ENCODE data around the gene RHOBTB1. TPM values are rescaled to one million over a fixed set of nuclear protein-coding genes. Genes with fewer than 3 reads are reported as not detected.

RHOBTB1 gene
- total RNA-seq, 2 experiments from 2014 or later = not detected

DNA sequence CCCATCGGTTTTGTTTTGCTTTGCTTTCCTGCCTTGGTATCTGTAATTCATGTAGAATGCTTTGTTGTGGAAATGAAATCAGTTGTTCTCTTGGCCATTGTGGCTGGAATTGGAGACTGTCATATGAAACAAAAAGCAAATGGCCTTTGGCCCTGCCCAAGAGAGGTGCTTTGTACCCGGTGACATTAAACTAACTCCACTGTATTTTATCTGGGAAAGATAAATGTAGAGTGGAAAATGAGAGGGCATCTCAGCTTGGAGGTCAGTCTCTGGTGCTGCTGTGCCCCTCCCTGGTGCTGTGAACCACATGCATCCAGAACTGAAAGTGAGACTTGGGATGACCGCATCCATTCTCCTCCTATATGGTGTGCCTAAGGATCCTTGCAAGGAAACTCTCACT lies 90.3 kb downstream of the RHOBTB1 start:
- POLR2A ChIA-PET = no interaction called here
- Histone ChIP-seq H3K4me3 (ENCODE audit: low read depth, low read length, poor library complexity, severe bottlenecking) (no peak overlapping the region), H4K20me1 (ENCODE audit: insufficient read depth, low read length) (no peaks in the 10 kb centered on the region), H2AFZ (ENCODE audit: low read length) (no peak overlapping the region), H3K4me1 (ENCODE audit: insufficient read depth, low read length, poor library complexity, severe bottlenecking) (no peaks in the 10 kb centered on the region), H3K79me2 (ENCODE audit: insufficient read depth, low read depth, low read length) (no peaks in the 10 kb centered on the region), H3K36me3 (ENCODE audit: insufficient read depth, low read length) (no peaks in the 10 kb centered on the region), H3K9me3 (ENCODE audit: low read length) (no peaks in the 10 kb centered on the region), H3K9me2 (ENCODE audit: insufficient read depth, low read length) (no peaks in the 10 kb centered on the region), H3K27ac (ENCODE audit: low read depth, low read length, poor library complexity, severe bottlenecking) (no peak overlapping the region), H3K4me2 (ENCODE audit: low read length) (no peak overlapping the region)
- intact Hi-C loops (cut with micrococcal nuclease; ENCODE audit: unreplicated experiment) = no loop called here
- CTCF ChIA-PET (ENCODE audit: unreplicated experiment) = no interaction called here
- no peak for TF ChIP-seq EZH2phosphoT487 (IDR thresholded peaks at IDR 0.05; ENCODE audit: borderline replicate concordance, low read depth, low read length)
- TF ChIP-seq, protein P1, sequence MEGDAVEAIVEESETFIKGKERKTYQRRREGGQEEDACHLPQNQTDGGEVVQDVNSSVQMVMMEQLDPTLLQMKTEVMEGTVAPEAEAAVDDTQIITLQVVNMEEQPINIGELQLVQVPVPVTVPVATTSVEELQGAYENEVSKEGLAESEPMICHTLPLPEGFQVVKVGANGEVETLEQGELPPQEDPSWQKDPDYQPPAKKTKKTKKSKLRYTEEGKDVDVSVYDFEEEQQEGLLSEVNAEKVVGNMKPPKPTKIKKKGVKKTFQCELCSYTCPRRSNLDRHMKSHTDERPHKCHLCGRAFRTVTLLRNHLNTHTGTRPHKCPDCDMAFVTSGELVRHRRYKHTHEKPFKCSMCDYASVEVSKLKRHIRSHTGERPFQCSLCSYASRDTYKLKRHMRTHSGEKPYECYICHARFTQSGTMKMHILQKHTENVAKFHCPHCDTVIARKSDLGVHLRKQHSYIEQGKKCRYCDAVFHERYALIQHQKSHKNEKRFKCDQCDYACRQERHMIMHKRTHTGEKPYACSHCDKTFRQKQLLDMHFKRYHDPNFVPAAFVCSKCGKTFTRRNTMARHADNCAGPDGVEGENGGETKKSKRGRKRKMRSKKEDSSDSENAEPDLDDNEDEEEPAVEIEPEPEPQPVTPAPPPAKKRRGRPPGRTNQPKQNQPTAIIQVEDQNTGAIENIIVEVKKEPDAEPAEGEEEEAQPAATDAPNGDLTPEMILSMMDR (conservative IDR thresholded peaks at IDR 0.05; ENCODE audit: low read length) = no peak
- no peak for DNase-seq (ENCODE audit: low spot score)
- BruUV-seq (replicated peaks) = no TSS peak

DNA sequence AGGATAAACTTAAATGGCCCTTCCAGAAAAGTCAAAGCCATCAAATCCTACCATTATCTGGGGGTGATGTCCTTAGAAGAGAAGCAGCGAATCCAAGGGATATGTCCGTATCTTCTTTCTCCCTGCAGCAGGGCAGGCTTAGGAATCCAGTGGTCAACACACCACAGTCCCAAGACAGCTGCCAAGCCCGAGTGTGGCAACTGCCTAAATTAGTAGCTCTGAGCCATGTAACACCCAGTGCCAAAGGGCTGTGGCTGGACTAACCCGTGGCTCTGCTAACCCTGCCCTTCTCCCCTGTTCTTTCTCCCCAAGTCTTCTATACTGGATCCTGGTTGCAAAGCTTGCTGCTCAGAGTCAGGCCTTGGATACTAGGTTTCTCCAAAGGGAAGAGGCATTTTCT lies 90.9 kb downstream of the RHOBTB1 start:
- no peak for DNase-seq (ENCODE audit: low spot score)
- no peak overlapping the region for H3K4me2 ChIP-seq (ENCODE audit: low read length)
- no peaks in the 10 kb centered on the region for H3K9me2 ChIP-seq (ENCODE audit: insufficient read depth, low read length)
- no peaks in the 10 kb centered on the region for H3K36me3 ChIP-seq (ENCODE audit: insufficient read depth, low read length)
- ChIA-PET CTCF (ENCODE audit: unreplicated experiment) (no interaction called here), POLR2A (no interaction called here)
- H3K27ac ChIP-seq (ENCODE audit: low read depth, low read length, poor library complexity, severe bottlenecking) = no peak overlapping the region
- no peak for TF ChIP-seq EZH2phosphoT487 (IDR thresholded peaks at IDR 0.05; ENCODE audit: borderline replicate concordance, low read depth, low read length)
- TF ChIP-seq, protein P1 (conservative IDR thresholded peaks at IDR 0.05; ENCODE audit: low read length) = no peak
- intact Hi-C loops (cut with micrococcal nuclease; ENCODE audit: unreplicated experiment) = no loop called here
- BruUV-seq (replicated peaks) = no TSS peak
- H4K20me1 ChIP-seq (ENCODE audit: insufficient read depth, low read length) = no peaks in the 10 kb centered on the region
- no peaks in the 10 kb centered on the region for H3K9me3 ChIP-seq (ENCODE audit: low read length)
- H3K4me1 ChIP-seq (ENCODE audit: insufficient read depth, low read length, poor library complexity, severe bottlenecking) = no peaks in the 10 kb centered on the region
- no peak overlapping the region for H3K4me3 ChIP-seq (ENCODE audit: low read depth, low read length, poor library complexity, severe bottlenecking)
- H2AFZ ChIP-seq (ENCODE audit: low read length) = no peak overlapping the region
- H3K79me2 ChIP-seq (ENCODE audit: insufficient read depth, low read depth, low read length) = no peaks in the 10 kb centered on the region

DNA sequence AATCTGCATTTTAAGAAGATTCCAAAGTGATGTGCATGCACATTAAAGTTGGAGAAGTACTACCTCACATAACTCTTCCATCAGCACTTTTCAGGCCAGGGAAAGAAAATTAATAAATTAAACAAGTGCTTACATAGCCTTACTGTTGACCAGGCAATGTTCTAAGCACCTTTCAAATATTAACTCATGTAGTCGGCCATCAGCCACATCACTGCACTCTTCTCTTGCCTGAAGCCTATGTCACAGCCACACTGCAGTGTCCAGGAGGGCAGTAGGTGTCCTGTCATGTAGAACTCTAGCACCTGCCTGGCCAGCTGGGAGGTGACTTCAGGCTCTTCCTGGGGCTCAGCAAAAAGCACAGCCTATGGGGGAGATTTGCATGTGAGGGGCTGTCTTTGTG lies 94.2 kb downstream of the RHOBTB1 start:
- H3K4me2 ChIP-seq (ENCODE audit: low read length) = no peak overlapping the region
- ChIA-PET POLR2A (no interaction called here), CTCF (ENCODE audit: unreplicated experiment) (no interaction called here)
- no peaks in the 10 kb centered on the region for H3K36me3 ChIP-seq (ENCODE audit: insufficient read depth, low read length)
- intact Hi-C loops (cut with micrococcal nuclease; ENCODE audit: unreplicated experiment) = no loop called here
- no peak overlapping the region for H3K27ac ChIP-seq (ENCODE audit: low read depth, low read length, poor library complexity, severe bottlenecking)
- no peaks in the 10 kb centered on the region for H4K20me1 ChIP-seq (ENCODE audit: insufficient read depth, low read length)
- H3K79me2 ChIP-seq (ENCODE audit: insufficient read depth, low read depth, low read length) = no peaks in the 10 kb centered on the region
- DNase-seq (ENCODE audit: low spot score) = no peak
- H3K9me3 ChIP-seq (ENCODE audit: low read length) = no peaks in the 10 kb centered on the region
- no peaks in the 10 kb centered on the region for H3K4me1 ChIP-seq (ENCODE audit: insufficient read depth, low read length, poor library complexity, severe bottlenecking)
- no TSS peak for BruUV-seq (replicated peaks)
- TF ChIP-seq, protein P1 (conservative IDR thresholded peaks at IDR 0.05; ENCODE audit: low read length) = no peak
- TF ChIP-seq EZH2phosphoT487 (IDR thresholded peaks at IDR 0.05; ENCODE audit: borderline replicate concordance, low read depth, low read length) = no peak
- no peak overlapping the region for H3K4me3 ChIP-seq (ENCODE audit: low read depth, low read length, poor library complexity, severe bottlenecking)
- H2AFZ ChIP-seq (ENCODE audit: low read length) = no peak overlapping the region
- no peaks in the 10 kb centered on the region for H3K9me2 ChIP-seq (ENCODE audit: insufficient read depth, low read length)

Data from OCI-LY7 (cell line).